H1 (cell line): ENCODE measurements around the gene MYO7B. TPM values are rescaled to one million over a fixed set of nuclear protein-coding genes. Genes with fewer than 3 reads are reported as not detected.

Experiments
- CTBP2 ChIP-seq: IDR thresholded peaks from 2 replicates; pipeline ENCODE4 v1.7.0; 2011; ENCODE audit warnings: borderline replicate concordance, mild to moderate bottlenecking, moderate library complexity, mixed read lengths, low read length; ENCODE audit not compliant: insufficient read depth, insufficient read length
- GABPA ChIP-seq: IDR thresholded peaks from 2 replicates; pipeline ENCODE4 v1.6.1; 2011; ENCODE audit warnings: mild to moderate bottlenecking, low read length, moderate library complexity, borderline replicate concordance; ENCODE audit not compliant: insufficient read depth
- RBBP5 ChIP-seq: IDR thresholded peaks from 2 replicates; pipeline ENCODE4 v1.7.1; 2012; ENCODE audit warnings: low read depth, mild to moderate bottlenecking, inconsistent platforms, low read length, moderate library complexity, borderline replicate concordance
- SIRT6 ChIP-seq: IDR thresholded peaks from one replicate; pipeline ENCODE4 v1.7.1; 2012; ENCODE audit warnings: low read length, inconsistent platforms
- SIX5 ChIP-seq: IDR thresholded peaks from 2 replicates; pipeline ENCODE4 v1.6.1; 2011; ENCODE audit warnings: mild to moderate bottlenecking, low read depth, low read length
- polyA plus RNA-seq, 7 experiments: library from polyadenylated mRNA; depleted of rRNA in 3 of 7; stranded (reverse) in 5 of 7; unstranded in 2 of 7; fragments of >200 nt in 5 of 7; fragments of 200-250 nt in 2 of 7; gene quantifications; 1 replicate in 5 of 7; 2 replicates in 1 of 7; 4 replicates in 1 of 7; pipeline versions ENCODE4 v1.2.1 to v1.2.3, GENCODE V29; 2011 to 2013; ENCODE audit warnings: missing spikeins in 2 of 7, mixed read lengths in 2 of 7
- total RNA-seq: library from RNA; stranded (reverse); fragmentation: NEBNext Ultra II Directional; extraction: Animal tissue kit (Norgen Biotek cat#: 25700); gene quantifications from 2 replicates; pipeline ENCODE4 v1.2.1, GENCODE V29; 2021
- TF ChIP-seq, protein P1 (sequence below): fragments of 300-600 bp; sonication (generic); IDR thresholded peaks from 2 replicates; pipeline ENCODE4 v1.7.1; 2012; ENCODE audit warnings: low read length, moderate library complexity, mild to moderate bottlenecking, inconsistent platforms; ENCODE audit not compliant: insufficient replicate concordance

MYO7B gene
- total and polyA plus RNA-seq, 2 of the 8 experiments (the other 6 are each of a cell fraction or from before 2014, with no cell fraction given), result not detected

DNA sequence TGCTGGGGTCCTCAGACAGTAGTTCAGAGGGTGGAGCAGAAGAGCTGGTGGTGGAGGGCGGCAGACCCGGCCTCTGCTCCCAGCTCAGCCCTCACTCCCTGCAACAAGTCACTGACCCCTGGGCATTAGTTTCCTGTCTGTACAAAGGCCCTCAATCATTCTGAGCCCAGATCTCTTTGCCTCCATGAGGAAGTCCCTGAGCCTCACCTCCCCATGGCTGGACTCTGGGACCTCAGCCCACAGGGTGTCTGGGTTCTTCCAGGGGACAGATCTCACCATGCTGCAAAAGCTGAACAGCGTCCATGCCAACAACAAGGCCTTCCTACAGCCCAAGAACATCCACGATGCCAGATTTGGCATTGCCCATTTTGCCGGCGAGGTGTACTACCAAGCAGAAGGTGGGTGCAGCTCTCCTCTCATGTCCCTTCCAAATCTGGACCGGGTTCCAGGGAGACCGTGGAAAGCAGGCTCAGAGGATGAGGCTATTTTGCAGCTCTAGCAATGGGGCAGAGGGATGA, 49.1 kb downstream of the MYO7B start (continued):
- TF ChIP-seq, protein P1, sequence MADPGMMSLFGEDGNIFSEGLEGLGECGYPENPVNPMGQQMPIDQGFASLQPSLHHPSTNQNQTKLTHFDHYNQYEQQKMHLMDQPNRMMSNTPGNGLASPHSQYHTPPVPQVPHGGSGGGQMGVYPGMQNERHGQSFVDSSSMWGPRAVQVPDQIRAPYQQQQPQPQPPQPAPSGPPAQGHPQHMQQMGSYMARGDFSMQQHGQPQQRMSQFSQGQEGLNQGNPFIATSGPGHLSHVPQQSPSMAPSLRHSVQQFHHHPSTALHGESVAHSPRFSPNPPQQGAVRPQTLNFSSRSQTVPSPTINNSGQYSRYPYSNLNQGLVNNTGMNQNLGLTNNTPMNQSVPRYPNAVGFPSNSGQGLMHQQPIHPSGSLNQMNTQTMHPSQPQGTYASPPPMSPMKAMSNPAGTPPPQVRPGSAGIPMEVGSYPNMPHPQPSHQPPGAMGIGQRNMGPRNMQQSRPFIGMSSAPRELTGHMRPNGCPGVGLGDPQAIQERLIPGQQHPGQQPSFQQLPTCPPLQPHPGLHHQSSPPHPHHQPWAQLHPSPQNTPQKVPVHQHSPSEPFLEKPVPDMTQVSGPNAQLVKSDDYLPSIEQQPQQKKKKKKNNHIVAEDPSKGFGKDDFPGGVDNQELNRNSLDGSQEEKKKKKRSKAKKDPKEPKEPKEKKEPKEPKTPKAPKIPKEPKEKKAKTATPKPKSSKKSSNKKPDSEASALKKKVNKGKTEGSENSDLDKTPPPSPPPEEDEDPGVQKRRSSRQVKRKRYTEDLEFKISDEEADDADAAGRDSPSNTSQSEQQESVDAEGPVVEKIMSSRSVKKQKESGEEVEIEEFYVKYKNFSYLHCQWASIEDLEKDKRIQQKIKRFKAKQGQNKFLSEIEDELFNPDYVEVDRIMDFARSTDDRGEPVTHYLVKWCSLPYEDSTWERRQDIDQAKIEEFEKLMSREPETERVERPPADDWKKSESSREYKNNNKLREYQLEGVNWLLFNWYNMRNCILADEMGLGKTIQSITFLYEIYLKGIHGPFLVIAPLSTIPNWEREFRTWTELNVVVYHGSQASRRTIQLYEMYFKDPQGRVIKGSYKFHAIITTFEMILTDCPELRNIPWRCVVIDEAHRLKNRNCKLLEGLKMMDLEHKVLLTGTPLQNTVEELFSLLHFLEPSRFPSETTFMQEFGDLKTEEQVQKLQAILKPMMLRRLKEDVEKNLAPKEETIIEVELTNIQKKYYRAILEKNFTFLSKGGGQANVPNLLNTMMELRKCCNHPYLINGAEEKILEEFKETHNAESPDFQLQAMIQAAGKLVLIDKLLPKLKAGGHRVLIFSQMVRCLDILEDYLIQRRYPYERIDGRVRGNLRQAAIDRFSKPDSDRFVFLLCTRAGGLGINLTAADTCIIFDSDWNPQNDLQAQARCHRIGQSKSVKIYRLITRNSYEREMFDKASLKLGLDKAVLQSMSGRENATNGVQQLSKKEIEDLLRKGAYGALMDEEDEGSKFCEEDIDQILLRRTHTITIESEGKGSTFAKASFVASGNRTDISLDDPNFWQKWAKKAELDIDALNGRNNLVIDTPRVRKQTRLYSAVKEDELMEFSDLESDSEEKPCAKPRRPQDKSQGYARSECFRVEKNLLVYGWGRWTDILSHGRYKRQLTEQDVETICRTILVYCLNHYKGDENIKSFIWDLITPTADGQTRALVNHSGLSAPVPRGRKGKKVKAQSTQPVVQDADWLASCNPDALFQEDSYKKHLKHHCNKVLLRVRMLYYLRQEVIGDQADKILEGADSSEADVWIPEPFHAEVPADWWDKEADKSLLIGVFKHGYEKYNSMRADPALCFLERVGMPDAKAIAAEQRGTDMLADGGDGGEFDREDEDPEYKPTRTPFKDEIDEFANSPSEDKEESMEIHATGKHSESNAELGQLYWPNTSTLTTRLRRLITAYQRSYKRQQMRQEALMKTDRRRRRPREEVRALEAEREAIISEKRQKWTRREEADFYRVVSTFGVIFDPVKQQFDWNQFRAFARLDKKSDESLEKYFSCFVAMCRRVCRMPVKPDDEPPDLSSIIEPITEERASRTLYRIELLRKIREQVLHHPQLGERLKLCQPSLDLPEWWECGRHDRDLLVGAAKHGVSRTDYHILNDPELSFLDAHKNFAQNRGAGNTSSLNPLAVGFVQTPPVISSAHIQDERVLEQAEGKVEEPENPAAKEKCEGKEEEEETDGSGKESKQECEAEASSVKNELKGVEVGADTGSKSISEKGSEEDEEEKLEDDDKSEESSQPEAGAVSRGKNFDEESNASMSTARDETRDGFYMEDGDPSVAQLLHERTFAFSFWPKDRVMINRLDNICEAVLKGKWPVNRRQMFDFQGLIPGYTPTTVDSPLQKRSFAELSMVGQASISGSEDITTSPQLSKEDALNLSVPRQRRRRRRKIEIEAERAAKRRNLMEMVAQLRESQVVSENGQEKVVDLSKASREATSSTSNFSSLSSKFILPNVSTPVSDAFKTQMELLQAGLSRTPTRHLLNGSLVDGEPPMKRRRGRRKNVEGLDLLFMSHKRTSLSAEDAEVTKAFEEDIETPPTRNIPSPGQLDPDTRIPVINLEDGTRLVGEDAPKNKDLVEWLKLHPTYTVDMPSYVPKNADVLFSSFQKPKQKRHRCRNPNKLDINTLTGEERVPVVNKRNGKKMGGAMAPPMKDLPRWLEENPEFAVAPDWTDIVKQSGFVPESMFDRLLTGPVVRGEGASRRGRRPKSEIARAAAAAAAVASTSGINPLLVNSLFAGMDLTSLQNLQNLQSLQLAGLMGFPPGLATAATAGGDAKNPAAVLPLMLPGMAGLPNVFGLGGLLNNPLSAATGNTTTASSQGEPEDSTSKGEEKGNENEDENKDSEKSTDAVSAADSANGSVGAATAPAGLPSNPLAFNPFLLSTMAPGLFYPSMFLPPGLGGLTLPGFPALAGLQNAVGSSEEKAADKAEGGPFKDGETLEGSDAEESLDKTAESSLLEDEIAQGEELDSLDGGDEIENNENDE, result no peak
- no peak for TF ChIP-seq RBBP5
- no peak for TF ChIP-seq GABPA
- TF ChIP-seq SIRT6, result no peak
- TF ChIP-seq CTBP2, result no peak
- no peak for TF ChIP-seq SIX5
